GM19467 (cell line): ENCODE measurements around the gene TPD52L3.

Experiments
- ATAC-seq: cut with Tn5 transposase; IDR thresholded peaks from one replicate; pipeline ENCODE4 v1.9.1; 2021; ENCODE audit warnings: mild to moderate bottlenecking, moderate library complexity; ENCODE audit not compliant: unreplicated experiment

TPD52L3 gene

DNA sequence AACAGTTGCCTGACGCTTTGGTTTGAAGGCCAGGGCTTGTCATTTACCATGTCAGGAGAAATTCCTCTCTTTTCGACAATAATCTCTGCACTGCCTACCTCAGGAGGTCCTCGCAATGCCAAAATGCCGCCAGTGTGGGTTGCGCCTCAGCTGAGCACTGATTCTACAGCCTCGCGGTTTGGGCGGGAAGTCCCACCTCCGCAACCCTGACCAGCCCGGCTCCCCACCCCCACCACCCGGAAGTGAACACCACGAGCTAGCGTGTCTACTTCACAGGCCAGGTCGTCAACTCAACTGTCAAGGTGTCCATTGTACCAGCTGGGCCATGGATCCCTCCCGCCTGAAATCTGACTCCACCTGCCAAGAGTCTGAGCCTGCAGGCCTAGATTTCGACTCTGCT lies at the start of gene TPD52L3:
TPD52L3 (plus strand) TSS at position 273 of the 400 bp plus-strand sequence. CDS start 221 bp downstream, outside the sequence.
- ATAC-seq = no peak

DNA sequence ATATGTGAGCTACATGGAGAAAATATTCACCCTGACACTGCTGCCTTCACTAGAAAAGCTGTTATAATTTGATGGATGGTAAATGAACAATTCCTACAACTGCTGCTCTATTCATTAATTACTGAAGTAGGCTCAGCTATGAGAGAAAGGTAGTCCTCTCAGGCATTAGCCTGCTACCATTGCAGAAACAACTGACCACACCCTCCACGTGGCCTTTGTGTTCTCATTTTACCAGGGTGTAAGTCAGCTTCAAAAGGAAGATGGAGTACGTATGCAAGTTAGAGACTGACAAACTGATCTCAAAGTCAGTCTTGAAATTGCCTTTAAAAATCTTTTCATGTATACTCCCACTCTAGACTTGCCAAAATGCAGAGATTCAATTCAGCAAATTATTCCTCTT lies 26.3 kb upstream of the TPD52L3 start:
- no peak for ATAC-seq

DNA sequence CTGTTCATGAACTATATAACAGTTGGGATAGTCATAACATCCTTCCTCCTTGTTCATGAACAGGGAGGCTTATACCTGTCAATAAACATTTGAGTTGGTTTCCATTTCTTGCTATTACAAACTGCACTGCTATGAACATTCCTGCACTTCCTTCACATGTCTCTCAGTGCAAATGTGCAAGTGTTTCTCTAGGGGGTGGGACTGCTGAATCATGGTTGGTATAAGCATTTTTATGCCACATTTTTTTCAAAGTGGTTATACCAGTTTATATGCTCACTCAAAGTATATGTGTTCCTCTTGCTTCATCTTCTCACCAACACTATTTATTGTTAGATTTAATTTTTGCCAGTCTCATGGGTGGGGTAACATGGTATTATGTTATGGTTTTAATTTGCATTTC lies 25.8 kb upstream of the TPD52L3 start:
- ATAC-seq = no peak

DNA sequence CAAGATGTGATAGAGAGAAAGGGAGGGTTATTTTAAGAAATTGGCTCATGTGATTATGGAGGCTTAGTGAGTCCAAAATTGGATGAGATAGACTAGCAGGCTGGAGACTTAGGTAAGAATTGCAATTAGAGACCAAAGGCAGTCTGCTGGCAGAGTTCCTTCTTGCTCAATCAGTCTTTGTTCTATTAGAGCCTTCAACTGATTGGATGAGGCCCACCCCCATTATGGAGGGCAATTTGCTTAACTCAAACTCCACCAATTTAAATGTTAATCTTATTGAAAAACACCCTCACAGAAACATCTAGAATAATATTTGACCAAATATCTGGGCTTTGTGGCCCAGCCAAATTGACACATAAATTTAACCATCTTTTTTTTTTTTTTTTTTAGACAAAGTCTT lies 23.9 kb upstream of the TPD52L3 start:
- no peak for ATAC-seq

DNA sequence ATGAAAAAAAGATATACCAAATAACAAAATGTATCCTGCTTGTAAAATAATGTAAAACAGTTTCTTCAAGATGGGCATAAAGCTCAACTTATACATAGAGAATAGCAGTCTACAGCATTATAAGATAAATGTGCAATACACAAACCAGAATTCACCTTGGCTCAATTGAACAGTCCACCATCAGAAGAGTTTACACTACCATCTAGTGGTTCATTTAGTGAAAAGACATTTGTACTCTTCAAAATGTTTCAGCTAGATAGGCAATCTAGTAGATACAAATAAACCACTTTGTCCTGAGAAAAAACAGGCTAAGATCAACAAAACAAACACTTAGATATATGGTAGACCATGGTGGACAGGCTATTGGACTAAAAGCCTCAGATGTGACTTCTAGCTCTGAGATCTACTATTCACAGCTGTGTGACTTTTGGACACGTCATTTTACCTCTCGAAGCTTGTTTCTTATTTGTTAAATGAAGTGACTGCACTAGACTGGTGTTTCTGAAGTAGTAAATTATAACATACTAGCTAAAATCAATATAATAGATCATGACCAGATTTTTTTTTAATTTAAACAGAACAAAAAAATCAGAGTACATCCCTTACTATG lies 22.1 kb upstream of the TPD52L3 start:
- no peak for ATAC-seq

DNA sequence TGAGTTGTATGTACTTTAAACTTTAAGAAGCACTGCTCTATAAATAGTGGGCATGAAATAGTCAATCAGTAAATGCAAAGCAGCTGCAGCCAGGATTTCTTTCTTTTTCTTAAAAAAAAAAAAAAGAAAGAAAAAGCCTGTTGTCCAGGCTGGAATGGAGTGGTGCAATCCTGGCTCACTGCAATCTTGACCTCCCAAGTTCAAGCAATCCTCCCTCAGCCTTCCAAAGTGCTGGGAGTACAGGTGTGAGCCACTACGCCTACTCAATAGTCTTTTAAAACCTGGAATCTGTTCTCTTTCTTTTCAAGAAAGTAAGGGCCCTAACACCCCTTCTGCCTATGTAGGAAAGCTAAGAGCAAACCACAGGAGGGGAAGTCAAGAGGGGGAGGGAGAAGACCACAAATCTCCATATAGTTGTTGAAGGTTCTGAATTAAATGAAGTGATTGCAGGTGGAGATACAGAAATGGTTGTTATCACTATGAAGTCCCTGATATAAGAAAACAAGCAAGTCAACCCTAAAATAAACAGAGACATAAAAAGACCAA lies 20.6 kb upstream of the TPD52L3 start:
- no peak for ATAC-seq

DNA sequence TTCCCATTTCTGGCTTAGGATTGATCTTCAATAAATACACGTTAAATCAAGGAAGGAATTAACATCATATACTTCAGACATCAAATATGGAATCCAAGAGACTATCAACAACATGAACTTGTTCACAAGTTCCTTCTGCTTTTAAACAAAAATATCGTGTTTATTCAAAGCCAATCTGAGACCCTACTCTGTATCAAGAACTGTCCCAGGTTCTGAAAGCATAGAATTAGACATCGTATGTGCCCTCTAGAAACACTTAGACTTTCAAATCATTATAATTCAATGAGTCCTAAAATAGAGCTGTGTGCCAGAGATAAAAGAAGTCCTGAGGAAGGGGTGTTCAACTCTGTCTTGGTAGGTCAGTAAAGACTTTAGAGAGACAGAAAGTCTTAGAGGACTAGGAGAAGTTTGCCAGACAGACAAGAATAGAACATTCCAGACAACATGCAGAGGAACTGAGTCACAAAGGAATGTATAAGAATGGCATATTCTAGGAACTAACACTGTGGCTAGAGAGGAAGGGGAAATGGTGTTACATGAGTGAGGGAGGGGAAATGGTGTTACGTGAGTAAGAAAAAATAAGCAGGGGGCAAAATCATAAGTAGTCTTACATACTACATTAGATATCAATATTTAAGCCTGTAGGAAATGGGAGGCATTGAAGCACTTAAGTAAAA lies 2.9 kb downstream of the TPD52L3 start:
- ATAC-seq = no peak

DNA sequence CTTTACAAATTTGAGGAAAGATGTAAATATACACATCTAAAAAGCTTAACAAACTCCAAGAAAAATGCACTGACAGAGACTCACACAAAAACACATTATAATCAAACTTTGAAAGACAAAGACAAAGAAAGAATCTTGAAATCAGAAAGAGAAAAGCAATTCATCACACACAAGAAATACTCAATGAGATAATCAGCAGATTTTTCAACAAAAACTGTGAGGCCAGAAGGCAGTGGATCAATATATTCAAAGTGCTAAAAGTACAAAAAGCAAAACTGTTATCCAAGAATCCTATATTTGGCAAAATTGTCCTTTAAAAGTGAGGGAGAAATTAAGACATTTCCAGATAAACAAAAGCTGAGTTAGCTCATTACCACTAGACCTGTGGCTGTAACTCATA lies 6.1 kb downstream of the TPD52L3 start:
- ATAC-seq = no peak

DNA sequence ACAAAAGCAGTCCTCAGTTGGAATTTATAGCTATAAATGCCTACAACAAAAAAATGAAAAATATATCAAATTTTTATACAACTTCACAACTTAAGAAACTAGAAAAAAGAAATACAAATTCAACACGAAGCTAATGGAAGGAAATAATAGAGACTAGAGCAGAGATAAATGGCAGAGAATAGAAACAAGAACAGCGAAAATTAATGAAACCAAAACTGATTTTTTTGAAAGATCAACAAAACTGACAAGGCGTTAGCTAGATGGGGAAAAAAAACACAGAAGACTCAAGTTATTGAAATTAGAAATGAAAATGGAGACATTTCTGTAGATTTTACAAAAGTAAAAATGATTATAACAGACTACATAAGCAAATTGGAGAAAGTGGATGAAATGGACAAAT lies 20.6 kb downstream of the TPD52L3 start:
- no peak for ATAC-seq

DNA sequence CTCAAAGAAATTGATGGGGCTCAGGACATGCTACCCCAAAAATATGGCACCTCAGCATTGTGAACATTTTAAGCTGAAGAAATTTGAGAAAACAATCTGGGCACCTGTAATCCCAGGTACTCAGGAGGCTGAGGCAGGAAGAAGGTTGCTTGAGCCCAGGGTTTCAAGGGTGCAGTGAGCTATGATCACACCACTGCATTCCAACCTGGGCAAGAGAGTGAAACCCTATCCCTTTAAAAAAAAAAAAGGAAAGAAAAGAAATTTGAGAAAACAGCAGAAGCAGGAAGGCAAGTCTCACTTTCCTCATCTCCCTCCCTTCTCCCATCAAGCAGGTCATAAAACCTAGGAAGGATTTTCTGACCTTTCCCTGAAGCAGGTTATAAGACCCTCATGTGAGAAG lies 23.6 kb downstream of the TPD52L3 start:
- no peak for ATAC-seq

DNA sequence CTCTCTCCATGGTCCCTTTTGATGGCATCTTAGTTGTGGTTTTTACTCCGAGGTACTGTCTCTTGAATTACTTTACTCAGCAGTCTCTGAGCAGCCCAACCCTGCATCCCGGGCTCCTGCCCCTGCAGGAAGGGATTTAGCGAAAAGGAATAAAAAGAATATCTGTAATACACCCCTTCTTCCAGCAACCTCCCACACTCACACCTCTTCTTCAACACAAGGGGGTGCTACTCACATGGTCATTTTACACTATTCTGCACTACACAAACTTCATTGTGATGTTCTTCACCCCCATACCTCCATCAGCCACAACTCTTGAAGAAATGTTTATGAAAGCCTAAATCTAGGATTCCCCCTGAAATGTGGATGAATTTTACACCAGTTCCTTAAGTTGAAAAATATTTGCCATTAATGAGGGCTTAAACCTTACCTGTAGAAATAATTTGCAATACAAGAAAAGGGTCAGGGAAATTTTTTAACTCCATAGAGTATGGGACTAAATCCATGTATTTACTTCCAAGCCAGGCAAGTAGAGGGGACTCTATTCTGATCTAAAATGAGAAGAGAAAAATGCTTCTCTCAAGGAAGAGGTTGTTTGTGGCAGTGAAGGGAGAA lies 26.0 kb downstream of the TPD52L3 start:
- peak; percentile 80 for ATAC-seq

DNA sequence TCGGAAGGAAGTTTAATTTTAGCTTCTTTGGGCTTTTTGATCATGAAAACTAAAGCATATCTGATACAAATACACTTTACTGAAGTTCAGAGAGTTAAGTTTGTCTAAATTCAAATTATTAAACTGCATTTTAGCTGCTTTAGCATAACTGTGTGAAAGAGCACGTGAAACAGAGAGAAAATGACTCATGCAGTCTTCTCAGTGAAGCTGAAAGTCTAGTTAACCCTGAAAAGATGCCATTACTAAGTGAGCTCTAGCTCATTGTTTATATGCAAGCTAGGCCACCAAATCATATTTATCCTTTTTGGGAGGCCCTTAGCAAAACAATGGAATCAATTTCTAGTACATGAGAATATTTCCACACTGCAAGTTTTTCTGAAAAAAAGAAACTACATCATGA lies 27.6 kb downstream of the TPD52L3 start:
- no peak for ATAC-seq

DNA sequence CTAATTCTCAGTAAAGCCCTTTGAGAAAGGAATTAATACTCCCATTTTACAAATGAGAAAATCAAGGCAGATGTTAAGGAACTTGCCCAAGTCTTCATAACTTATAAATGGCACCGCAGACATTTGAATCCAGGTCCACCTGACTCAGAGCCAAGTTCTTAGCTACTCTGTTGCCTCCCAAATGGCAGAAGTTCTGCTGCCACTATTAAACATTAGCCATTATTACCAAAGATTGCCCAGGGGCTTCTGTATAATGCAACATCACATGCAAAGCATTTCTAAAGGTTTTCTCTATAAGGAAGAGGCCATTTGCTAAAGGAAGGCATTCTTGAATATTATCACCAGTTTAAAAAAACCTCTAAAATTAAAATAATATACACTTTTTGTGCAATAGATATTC lies 28.3 kb downstream of the TPD52L3 start:
- no peak for ATAC-seq

DNA sequence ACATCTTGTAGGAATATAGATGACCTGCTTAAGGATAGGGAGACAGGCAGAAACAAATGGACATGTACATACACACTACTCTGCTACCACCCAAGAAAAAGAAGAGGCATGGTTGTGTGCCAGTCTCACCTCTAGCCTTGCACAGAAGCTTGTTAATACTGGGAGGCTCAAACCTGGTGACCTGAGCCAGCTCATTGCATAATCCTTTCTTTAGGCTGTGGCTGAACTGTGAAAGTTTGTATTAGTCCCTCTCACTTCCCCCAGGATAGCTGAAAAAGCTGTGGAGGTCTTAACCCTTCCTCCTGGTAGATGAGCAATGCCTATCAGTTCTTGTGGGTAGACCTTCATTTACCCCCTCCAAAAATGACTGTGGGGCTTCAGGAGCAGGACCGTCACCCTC lies 28.7 kb downstream of the TPD52L3 start:
- no peak for ATAC-seq

DNA sequence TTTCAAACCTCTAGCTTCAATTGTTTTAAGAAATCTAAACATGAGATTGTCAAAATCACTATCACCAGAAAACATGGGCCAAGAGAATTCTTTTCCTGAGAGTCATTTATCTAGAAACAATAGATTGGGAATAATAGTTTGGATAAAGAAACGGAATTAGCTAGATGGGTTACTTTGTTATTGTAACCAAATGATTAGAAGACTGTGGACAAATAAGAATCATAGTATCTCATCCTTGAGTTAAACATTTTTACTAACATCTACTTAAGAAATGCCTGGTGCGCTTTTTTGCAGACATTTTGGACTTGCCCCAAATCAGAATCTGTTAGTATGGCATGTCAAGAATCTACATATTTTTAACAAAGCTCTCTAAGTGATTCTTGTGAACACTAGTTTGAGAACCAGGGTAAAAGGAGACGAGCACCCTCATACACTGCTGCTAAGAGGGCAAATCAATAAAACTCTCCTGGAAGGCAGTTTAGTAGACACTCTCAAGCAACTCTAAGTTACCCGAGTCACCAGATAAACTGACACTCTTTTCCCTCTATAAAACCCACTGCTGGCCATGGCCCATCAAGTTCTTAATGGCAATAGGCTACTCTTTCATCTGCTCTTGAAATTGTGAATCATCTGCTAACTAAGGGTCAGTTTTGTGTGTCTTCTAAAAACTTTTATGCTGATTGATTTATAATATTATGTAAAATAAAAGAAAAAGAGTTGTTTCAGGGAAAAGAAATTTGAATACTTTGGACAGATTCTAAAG lies 39.1 kb downstream of the TPD52L3 start:
- no peak for ATAC-seq

DNA sequence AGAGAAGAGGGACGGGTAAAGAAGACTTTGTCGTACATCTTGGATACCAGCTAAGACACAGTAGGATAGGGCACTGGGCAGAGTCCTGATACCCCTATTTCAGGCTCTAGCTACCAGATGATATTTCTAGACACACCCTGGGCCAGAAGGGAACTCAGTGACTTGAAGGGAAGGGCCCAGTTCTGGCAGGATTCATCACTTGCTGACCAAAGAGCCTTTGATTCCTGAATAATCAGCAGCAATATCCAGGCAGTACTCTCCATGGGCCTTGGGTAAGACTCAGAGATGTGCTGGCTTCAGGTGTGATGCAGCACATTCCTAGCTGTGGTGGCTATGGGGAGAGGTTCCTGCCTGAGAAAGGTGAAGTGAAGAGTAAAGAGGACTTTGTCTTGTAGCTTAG lies 40.7 kb downstream of the TPD52L3 start:
- no peak for ATAC-seq
